Fibroblast of lung (primary cell): ENCODE data around the gene ZDHHC5. TPM values are rescaled to one million over a fixed set of nuclear protein-coding genes. Genes with fewer than 3 reads are reported as not detected.

Source experiments
- DNase-seq, 2 donors: peaks; one replicate each; pipeline versions ENCODE4 v3.0.0 to v3.0.0-alpha.2; 2010; ENCODE audit warnings: low read depth in 2 of 2
- H2AFZ ChIP-seq: 2 replicates; pipeline ENCODE4 v1.5.1; 2012; ENCODE audit warnings: low read length, control low read depth, inconsistent platforms
- H3K27ac ChIP-seq: 2 replicates; pipeline ENCODE4 v1.5.1; 2011; ENCODE audit warnings: low read length, control low read depth; ENCODE audit not compliant: insufficient read depth
- H3K27me3 ChIP-seq: 2 replicates; pipeline ENCODE4 v1.5.1; 2011; ENCODE audit warnings: mild to moderate bottlenecking, low read length; ENCODE audit not compliant: control insufficient read depth, insufficient read depth
- H3K36me3 ChIP-seq: 2 replicates; pipeline ENCODE4 v1.5.1; 2011; ENCODE audit warnings: low read length; ENCODE audit not compliant: control insufficient read depth, insufficient read depth
- H3K4me1 ChIP-seq: 2 replicates; pipeline ENCODE4 v1.5.1; 2011; ENCODE audit warnings: low read length; ENCODE audit not compliant: control insufficient read depth, insufficient read depth; ENCODE audit errors: extremely low read depth
- H3K4me2 ChIP-seq: 2 replicates; pipeline ENCODE4 v1.5.1; 2011; ENCODE audit warnings: low read length, control low read depth; ENCODE audit not compliant: insufficient read depth; ENCODE audit errors: extremely low read depth
- H3K4me3 ChIP-seq, 4 experiments: fragments of 200-600 bp in 1 of 4; sonication (generic) in 1 of 4; replicated peaks in 1 of 4; 2 replicates each; pipeline ENCODE4 v1.5.1; 2011 to 2016; ENCODE audit warnings: low read length in 4 of 4, low read depth in 3 of 4, mild to moderate bottlenecking in 3 of 4, control low read depth in 2 of 4, inconsistent platforms in 1 of 4, mixed read lengths in 1 of 4; ENCODE audit not compliant: insufficient read depth in 1 of 4; ENCODE audit errors: control extremely low read depth in 1 of 4
- H3K79me2 ChIP-seq: 2 replicates; pipeline ENCODE4 v1.5.1; 2012; ENCODE audit warnings: mild to moderate bottlenecking, low read length, inconsistent platforms; ENCODE audit not compliant: control insufficient read depth, insufficient read depth
- H3K9ac ChIP-seq: 2 replicates; pipeline ENCODE4 v1.5.1; 2011; ENCODE audit warnings: mild to moderate bottlenecking, low read length, control low read depth; ENCODE audit not compliant: insufficient read depth
- H3K9me3 ChIP-seq: 2 replicates; pipeline ENCODE4 v1.5.1; 2012; ENCODE audit warnings: low read depth, low read length; ENCODE audit not compliant: control insufficient read depth, insufficient read depth
- H4K20me1 ChIP-seq: 2 replicates; pipeline ENCODE4 v1.5.1; 2011; ENCODE audit warnings: low read length; ENCODE audit not compliant: control insufficient read depth, insufficient read depth; ENCODE audit errors: extremely low read depth
- EZH2 ChIP-seq: IDR thresholded peaks from 2 replicates; pipeline ENCODE4 v1.5.1; 2012; ENCODE audit warnings: low read length, control low read depth, mild to moderate bottlenecking; ENCODE audit errors: missing control alignments
- polyA plus RNA-seq, 2 donors: library from polyadenylated mRNA; depleted of rRNA in 1 of 2; stranded (reverse) in 1 of 2; unstranded in 1 of 2; fragments of >200 nt; gene quantifications; 2 replicates each; pipeline ENCODE4 v1.2.1, GENCODE V29; 2011 to 2012; ENCODE audit warnings: missing spikeins in 1 of 2
- total RNA-seq: library from RNA; depleted of rRNA; stranded (reverse); fragments of >200 nt; gene quantifications from 2 replicates; pipeline ENCODE4 v1.2.1, GENCODE V29; 2014
- TF ChIP-seq, protein P1 (sequence below), 2 donors: IDR thresholded peaks in 1 of 2; conservative IDR thresholded peaks in 1 of 2; 1 replicate in 1 of 2; 2 replicates in 1 of 2; pipeline ENCODE4 v1.5.1; 2011 to 2012; ENCODE audit warnings: low read length in 2 of 2, control low read depth in 1 of 2, inconsistent platforms in 1 of 2, low read depth in 1 of 2, mild to moderate bottlenecking in 1 of 2

The ZDHHC5 gene
- total and polyA plus RNA-seq, 2 donors (not counting 1 experiment from before 2014, with no cell fraction given), result 33.9 to 58.9 TPM

DNA sequence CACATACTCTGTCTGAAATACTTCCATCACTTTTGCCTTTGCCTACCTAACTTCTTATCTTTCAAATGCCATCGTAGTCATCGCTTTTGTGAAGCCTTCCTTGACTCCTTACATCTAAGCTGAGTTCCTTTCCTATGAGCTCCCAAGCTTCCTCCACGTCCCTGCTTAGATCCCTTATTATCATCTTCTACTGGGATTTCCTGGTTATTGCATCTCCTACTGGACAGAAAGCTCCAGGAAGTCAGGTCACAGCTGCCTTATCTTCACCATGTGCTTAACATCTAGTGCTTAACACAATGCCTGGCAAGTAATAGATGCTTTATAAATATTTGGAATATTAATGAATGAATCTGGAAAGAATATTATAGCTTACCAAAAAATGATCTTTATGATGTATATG, 24.1 kb upstream of the ZDHHC5 start:
- no peaks in the 10 kb centered on the region for H3K36me3 ChIP-seq
- H3K9ac ChIP-seq, result no peak overlapping the region
- no peak overlapping the region for H3K27ac ChIP-seq
- no peaks in the 10 kb centered on the region for H3K9me3 ChIP-seq
- H3K27me3 ChIP-seq, result peaks cover 26% of the 10 kb centered on the region
- DNase-seq, result no peak
- no peak overlapping the region for H2AFZ ChIP-seq
- no peak for TF ChIP-seq EZH2
- TF ChIP-seq, protein P1, sequence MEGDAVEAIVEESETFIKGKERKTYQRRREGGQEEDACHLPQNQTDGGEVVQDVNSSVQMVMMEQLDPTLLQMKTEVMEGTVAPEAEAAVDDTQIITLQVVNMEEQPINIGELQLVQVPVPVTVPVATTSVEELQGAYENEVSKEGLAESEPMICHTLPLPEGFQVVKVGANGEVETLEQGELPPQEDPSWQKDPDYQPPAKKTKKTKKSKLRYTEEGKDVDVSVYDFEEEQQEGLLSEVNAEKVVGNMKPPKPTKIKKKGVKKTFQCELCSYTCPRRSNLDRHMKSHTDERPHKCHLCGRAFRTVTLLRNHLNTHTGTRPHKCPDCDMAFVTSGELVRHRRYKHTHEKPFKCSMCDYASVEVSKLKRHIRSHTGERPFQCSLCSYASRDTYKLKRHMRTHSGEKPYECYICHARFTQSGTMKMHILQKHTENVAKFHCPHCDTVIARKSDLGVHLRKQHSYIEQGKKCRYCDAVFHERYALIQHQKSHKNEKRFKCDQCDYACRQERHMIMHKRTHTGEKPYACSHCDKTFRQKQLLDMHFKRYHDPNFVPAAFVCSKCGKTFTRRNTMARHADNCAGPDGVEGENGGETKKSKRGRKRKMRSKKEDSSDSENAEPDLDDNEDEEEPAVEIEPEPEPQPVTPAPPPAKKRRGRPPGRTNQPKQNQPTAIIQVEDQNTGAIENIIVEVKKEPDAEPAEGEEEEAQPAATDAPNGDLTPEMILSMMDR (conservative IDR thresholded peaks at IDR 0.05 in 1 of 2, IDR thresholded peaks at IDR 0.05 in 1 of 2; ENCODE audit: low read depth in 1 of 2, low read length in 2 of 2), result peak in 1 of 2 donors; percentile 19
- no peak overlapping the region for H3K4me3 ChIP-seq
- H4K20me1 ChIP-seq, result no peaks in the 10 kb centered on the region
- H3K4me2 ChIP-seq, result no peak overlapping the region
- peaks cover 28% of the 10 kb centered on the region for H3K79me2 ChIP-seq
- H3K4me1 ChIP-seq, result peaks cover 28% of the 10 kb centered on the region

DNA sequence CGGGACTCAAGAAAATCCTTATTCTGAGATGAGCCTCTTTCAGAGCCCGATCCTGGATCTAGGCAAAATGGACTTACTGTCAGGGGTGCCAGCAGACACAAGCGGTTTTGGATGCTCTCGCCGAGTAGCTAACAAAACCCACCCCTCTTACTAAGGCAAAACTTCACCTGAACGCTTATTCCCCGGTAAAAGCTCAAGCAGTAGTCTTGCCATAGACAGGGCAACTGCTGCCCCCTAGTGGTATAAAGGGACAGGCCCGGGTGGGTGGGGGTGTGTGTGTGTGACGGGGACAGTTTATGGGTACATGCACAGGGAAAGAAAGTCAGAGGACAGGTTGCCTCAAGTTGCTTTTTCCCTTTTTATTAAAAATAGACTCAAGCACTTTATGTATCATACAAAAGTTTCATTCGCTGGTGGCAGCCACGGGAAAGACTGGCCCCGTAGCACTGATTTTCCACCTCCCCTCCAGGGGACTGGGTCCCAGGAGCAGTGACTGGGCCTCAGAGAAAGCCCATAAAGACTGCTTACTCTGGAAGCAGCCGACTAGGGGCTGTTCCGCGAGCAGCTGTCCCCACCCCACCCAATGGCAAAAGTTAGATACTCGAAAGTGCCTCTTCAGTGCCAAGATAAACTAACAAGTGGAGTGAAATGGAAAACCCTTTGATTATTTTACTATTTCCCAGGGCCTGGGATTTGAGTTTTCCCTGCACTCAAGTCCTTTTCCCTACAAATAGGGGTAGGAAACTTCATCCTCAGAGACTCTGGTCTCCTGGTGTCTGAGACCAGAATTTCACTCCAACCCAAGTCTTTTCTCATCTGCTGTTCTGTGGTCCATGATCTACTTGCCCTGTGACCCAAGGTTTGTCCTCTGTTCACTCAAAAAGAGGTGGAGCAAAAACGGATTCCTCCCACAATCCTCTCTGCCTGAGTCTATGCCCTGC, 22.9 kb upstream of the ZDHHC5 start:
- H3K4me3 ChIP-seq, result no peak overlapping the region
- H2AFZ ChIP-seq, result no peak overlapping the region
- H3K36me3 ChIP-seq, result no peaks in the 10 kb centered on the region
- H3K27me3 ChIP-seq, result peaks cover 26% of the 10 kb centered on the region
- no peak overlapping the region for H3K9ac ChIP-seq
- peaks cover 16% of the 10 kb centered on the region for H3K79me2 ChIP-seq
- H3K4me2 ChIP-seq, result peak overlapping the region; percentile 48
- H4K20me1 ChIP-seq, result no peaks in the 10 kb centered on the region
- peaks cover 32% of the 10 kb centered on the region for H3K4me1 ChIP-seq
- peak; percentile 55 to 77 for DNase-seq
- TF ChIP-seq, protein P1 (conservative IDR thresholded peaks at IDR 0.05 in 1 of 2, IDR thresholded peaks at IDR 0.05 in 1 of 2; ENCODE audit: low read depth in 1 of 2, low read length in 2 of 2), result peak; percentile 72 to 83
- TF ChIP-seq EZH2, result no peak
- H3K9me3 ChIP-seq, result no peaks in the 10 kb centered on the region
- H3K27ac ChIP-seq, result no peak overlapping the region

DNA sequence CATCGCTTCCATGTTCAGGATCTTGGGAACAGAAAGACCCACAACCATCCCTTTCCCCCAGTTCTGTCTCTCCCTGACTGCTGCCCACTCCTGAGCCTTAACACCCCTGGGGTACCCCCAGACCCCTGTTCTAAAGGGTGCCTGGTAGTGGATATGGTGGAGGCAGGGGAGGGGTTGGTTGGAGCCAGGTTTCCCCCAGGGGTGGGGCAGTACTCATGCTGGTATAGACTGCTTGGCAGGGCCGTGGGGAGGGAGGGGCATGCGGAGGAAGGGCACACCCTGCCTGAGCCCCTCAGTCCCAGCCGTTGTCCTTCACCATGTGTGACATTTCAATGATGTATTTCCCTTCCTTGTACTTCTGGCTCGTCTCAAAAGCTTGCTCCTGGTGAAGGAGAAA, 22.2 kb upstream of the ZDHHC5 start:
- no peak overlapping the region for H3K27ac ChIP-seq
- H3K79me2 ChIP-seq, result peaks cover 9% of the 10 kb centered on the region
- peaks cover 26% of the 10 kb centered on the region for H3K27me3 ChIP-seq
- no peak overlapping the region for H3K4me2 ChIP-seq
- H2AFZ ChIP-seq, result no peak overlapping the region
- TF ChIP-seq EZH2, result no peak
- TF ChIP-seq, protein P1 (conservative IDR thresholded peaks at IDR 0.05 in 1 of 2, IDR thresholded peaks at IDR 0.05 in 1 of 2; ENCODE audit: low read depth in 1 of 2, low read length in 2 of 2), result no peak
- DNase-seq, result no peak
- H3K9ac ChIP-seq, result no peak overlapping the region
- H4K20me1 ChIP-seq, result no peaks in the 10 kb centered on the region
- H3K9me3 ChIP-seq, result no peaks in the 10 kb centered on the region
- H3K4me1 ChIP-seq, result peaks cover 28% of the 10 kb centered on the region
- H3K36me3 ChIP-seq, result no peaks in the 10 kb centered on the region
- no peak overlapping the region for H3K4me3 ChIP-seq
